SH-SY5Y (cell line): ENCODE results near the gene OBSL1.

ENCODE experiments used
- GATA2 ChIP-seq: IDR thresholded peaks from 2 replicates; pipeline ENCODE4 v1.6.1; 2011; ENCODE audit warnings: mild to moderate bottlenecking, low read depth, low read length
- GATA3 ChIP-seq: IDR thresholded peaks from 2 replicates; pipeline ENCODE4 v1.6.1; 2011; ENCODE audit warnings: low read depth, mild to moderate bottlenecking, low read length, moderate library complexity

OBSL1 gene

DNA sequence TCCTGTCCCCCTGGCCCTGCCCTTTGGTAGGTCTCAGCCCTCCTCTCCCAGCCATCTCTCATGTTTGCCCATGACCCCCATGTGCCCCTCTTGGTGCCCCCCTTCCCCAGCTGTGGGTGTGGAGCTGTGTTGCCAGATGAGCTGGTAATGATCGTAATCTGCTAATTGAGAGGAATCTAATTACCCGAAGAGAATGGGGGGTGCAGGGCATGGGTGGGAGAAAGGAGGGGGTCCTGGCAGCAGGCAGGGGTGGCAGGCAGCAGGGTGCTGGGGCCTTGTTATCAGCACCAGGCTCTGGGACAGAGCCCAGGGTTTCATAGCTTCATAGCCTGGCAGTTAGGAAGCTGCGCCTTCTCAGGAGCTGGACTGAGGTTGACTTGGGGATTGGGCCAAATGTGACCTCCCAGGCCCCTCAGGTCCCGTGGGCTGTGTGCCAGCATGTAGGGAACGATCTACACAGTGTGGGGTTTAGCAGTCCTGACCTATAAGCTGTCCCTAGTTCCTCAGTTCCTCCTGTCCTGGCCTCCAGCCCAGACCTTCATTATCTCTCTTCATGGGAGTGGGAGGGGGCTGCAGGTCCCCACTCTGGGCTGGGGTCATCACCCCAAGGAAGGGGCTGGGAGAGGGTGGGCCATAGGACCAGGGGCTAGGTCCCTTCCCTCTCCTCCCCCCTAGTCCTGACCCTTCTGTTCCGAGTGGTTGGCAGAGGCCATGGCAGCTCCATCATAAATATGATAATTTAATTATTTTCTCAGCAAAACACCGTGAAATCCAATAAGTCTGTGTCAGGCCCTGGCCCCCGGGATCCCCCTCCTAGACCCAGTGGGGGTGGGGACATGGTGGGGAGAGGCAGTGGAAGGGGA lies 63.5 kb downstream of the OBSL1 start:
- TF ChIP-seq GATA2 (peak; percentile 98), GATA3 (no peak; the same call in 1 of the 2 replicates)

DNA sequence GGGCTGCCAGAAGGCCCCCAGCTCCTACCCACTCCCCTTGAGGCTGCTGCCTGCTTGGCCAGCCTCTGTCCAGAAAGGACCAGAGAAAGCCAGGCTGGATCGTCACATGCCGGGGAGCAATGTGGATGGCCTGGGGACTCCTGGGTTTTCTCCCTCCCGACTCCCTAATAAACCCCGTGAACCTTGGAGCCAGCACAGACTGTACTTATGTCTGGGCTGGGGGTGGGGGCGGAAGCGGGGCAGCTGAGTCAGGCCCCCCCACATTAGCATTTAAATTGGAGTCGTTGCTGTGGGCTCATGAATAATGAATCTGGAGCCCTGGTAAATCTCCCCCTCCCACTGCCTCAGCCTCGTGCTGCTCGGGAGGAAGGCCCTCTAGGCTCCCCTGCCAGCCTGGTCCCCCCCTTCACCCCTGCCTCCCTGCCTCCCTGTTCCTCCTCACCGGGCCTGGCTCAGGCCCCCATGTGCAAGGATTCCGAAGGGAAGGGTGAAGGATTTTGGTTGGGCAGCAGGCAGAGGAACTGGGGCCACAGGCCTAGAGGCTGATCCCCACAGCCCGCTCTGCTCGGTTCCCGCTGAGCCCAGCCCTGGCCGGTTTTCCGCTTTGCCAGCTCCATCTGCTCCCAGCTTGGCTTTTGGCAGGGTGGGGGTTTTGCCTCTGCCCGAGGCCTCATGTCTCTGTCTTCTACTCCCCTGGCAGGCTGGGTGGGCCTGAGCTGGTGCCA lies 64.4 kb downstream of the OBSL1 start:
- TF ChIP-seq GATA2: no peak
- no peak for TF ChIP-seq GATA3

DNA sequence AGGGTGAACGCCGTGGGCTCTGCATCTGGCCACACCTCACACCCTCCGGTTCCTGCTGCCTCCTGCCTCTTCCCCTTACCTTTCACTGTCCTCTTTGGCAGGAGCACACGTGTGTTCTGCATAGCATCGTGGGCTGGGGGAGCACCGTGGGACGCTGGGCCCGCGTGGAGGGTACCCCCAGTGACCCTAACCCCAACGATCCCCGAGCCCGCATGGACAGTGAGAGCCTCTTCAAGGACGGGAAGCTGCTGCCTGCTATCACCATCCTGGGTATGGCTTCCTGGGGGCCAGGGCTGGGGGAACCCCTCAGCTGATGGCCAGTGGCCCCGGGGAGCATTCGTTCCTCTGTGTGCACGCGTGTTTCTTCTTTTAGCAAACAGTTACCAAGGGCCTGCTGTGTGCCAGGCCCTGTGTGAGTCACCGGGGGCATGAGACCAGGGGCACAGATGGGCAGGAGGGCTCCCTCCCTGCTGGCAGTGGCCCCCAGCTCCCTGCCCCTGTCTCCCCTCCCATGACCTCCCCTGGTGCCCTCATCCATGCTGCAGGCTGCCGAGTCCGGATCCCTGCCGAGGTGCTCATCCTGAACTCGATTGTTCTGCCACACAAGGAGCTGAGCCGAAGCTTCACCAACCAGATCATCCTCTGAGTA lies 65.1 kb downstream of the OBSL1 start:
- TF ChIP-seq GATA2 (no peak), GATA3 (no peak)

DNA sequence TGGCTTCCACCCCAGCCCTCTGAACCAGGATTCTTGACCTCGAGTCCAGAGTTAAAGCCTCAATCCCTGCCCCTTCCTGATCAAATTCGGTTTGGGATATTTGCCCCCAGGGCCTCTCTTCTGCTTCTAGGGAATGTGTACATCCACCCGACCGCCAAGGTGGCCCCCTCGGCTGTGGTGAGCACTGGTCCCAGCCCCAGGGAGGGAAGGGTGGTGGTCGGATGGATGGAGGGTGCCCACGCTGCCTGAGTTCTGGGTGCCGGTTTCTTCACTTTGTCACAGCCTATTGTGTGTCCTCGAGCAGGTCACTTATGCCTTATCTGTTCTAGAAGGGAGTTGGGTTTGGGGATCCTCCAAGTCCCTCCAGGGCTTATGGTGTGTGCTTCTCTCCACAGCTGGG lies 65.8 kb downstream of the OBSL1 start:
- TF ChIP-seq GATA3 (no peak), GATA2 (no peak)

DNA sequence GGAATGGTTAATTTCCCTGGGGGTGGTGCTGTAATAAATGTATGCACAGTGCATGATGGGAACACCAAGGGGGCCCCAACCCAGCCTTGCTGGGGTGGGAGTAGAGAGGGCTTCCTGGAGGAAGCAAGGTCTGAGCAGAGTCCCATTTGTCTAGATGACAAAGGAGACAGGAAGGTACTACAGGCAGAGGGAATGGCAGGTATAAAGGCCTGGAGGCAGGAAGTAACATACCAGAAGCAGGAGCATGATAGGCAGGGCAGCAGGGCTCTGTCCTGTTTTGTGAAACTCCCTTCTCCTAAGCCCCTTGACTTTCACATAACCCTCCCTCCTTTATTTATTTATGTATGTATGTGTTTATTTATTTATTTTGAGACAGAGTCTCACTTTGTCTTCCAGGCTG lies 68.7 kb downstream of the OBSL1 start:
- TF ChIP-seq GATA3 (no peak), GATA2 (no peak)

DNA sequence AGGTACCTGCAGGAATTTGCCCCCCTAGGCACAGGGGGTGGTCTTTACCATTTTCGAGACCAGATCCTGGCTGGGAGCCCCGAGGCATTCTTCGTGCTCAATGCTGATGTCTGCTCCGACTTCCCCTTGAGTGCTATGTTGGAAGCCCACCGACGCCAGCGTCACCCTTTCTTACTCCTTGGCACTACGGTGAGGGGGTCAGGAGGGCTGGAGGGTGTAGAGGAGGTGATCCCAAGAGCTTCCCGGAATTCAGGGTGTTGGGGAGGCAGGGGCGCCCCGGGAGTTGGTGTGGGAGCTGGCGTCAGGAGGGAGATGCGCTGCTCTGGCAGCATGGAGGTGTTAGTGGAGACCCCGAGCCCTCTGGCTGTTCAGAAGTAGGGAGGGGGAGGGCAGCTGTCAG lies 69.5 kb downstream of the OBSL1 start:
- no peak for TF ChIP-seq GATA2
- no peak for TF ChIP-seq GATA3
